Mammary epithelial cell (primary cell): Measurements from ENCODE around the gene MAPK8IP1.

ENCODE experiments used
- EZH2 ChIP-seq: IDR thresholded peaks from 2 replicates; pipeline ENCODE4 v1.6.1; 2012; ENCODE audit warnings: low read length, inconsistent platforms, borderline replicate concordance
- TF ChIP-seq, protein P1 (sequence below), 2 donors: IDR thresholded peaks in 1 of 2; conservative IDR thresholded peaks in 1 of 2; 2 replicates each; pipeline ENCODE4 v1.5.1; 2011 to 2012; ENCODE audit warnings: inconsistent platforms in 2 of 2, low read length in 2 of 2, mild to moderate bottlenecking in 2 of 2, control low read depth in 1 of 2, low read depth in 1 of 2; ENCODE audit not compliant: insufficient read depth in 1 of 2; ENCODE audit errors: extremely low read depth in 1 of 2

DNA sequence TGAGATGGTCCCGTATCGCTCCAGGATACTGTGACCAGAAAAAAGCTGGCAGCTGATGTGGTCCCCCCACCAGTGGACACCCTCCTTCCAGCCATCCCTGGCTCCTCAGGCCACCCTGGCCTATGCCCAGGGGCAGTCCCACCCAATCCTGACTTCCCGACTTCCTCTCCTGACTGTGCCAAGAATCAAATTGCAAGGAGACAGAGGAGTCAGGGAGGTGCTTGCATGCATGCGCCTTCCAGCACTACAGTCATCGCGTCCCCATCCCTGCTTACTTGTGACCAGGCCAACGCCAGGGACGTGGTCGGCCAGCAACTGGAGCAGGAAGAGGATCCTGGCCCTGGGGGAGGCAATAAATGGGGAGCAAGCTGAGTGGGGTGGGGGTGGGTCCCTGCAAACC, 25.2 kb downstream of the MAPK8IP1 start:
- TF ChIP-seq, protein P1, sequence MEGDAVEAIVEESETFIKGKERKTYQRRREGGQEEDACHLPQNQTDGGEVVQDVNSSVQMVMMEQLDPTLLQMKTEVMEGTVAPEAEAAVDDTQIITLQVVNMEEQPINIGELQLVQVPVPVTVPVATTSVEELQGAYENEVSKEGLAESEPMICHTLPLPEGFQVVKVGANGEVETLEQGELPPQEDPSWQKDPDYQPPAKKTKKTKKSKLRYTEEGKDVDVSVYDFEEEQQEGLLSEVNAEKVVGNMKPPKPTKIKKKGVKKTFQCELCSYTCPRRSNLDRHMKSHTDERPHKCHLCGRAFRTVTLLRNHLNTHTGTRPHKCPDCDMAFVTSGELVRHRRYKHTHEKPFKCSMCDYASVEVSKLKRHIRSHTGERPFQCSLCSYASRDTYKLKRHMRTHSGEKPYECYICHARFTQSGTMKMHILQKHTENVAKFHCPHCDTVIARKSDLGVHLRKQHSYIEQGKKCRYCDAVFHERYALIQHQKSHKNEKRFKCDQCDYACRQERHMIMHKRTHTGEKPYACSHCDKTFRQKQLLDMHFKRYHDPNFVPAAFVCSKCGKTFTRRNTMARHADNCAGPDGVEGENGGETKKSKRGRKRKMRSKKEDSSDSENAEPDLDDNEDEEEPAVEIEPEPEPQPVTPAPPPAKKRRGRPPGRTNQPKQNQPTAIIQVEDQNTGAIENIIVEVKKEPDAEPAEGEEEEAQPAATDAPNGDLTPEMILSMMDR (conservative IDR thresholded peaks at IDR 0.05 in 1 of 2, IDR thresholded peaks at IDR 0.05 in 1 of 2; ENCODE audit: extremely low read depth in 1 of 2, insufficient read depth in 1 of 2, low read depth in 1 of 2, low read length in 2 of 2) = no peak
- no peak for TF ChIP-seq EZH2
